Measurements from ENCODE around the gene PSTPIP2.

DNA sequence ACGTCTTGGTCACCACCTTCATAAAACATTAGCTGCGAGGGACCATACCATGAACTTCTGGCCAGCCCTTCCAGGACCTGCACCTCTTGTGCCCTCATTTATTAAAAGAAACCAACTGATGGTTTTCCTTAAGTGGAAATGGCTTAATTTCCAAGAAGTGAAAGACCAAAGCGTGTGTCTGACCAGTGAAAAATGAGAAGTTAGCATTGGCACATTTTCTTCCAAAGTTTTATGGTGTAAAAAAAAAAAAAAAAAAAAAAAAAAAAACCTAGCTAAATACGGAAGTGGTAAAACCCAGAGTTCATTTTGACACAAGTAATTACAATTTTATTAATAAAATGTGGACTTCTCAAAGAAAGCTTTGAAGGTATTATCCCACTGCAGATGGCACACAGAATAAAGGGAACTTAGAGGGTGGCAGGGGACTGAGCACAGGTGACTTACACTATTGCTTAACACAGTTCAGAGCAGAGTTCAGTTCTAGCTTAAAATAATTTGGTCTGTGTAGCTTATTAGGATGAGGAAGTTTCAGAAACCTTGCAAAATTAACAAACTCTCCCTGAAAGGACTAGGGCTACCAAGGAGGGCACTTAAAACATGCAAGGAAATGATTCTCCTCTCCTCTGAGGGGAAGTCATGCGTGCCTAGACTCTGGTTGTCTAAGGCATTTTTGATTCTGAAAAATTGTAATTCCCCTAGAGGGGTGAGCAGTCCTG, 62.8 kb downstream of the PSTPIP2 start:
- TF ChIP-seq, protein P1, sequence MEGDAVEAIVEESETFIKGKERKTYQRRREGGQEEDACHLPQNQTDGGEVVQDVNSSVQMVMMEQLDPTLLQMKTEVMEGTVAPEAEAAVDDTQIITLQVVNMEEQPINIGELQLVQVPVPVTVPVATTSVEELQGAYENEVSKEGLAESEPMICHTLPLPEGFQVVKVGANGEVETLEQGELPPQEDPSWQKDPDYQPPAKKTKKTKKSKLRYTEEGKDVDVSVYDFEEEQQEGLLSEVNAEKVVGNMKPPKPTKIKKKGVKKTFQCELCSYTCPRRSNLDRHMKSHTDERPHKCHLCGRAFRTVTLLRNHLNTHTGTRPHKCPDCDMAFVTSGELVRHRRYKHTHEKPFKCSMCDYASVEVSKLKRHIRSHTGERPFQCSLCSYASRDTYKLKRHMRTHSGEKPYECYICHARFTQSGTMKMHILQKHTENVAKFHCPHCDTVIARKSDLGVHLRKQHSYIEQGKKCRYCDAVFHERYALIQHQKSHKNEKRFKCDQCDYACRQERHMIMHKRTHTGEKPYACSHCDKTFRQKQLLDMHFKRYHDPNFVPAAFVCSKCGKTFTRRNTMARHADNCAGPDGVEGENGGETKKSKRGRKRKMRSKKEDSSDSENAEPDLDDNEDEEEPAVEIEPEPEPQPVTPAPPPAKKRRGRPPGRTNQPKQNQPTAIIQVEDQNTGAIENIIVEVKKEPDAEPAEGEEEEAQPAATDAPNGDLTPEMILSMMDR (IDR thresholded peaks at IDR 0.05; ENCODE audit: low read depth, low read length, poor library complexity, severe bottlenecking) = no peak
- no peak for TF ChIP-seq EZH2phosphoT487 (IDR thresholded peaks at IDR 0.05; ENCODE audit: borderline replicate concordance, low read length)
